Stimulated activated CD8-positive, alpha-beta memory T cell treated with anti-CD3 and anti-CD28 coated beads, Interleukin-4, amount 100 ng/mL, for 4 hours (primary cell): ENCODE data around the gene CREBBP.

Experiments
- DNase-seq, 2 donors: peaks; one replicate each; pipeline ENCODE4 v3.0.0-alpha.2; 2020; ENCODE audit warnings: low read depth in 2 of 2, low spot score in 1 of 2

Gene CREBBP

GRCh38 chr16:3825103-3825502 lies 55.4 kb downstream of the CREBBP start:
- DNase-seq, result no peak

- no peak for DNase-seq
Measured at GRCh38 chr16:3824121-3824795, 56.3 kb downstream of the CREBBP start.

- DNase-seq, result no peak
Measured at GRCh38 chr16:3823427-3823826, 57.1 kb downstream of the CREBBP start.

DNA sequence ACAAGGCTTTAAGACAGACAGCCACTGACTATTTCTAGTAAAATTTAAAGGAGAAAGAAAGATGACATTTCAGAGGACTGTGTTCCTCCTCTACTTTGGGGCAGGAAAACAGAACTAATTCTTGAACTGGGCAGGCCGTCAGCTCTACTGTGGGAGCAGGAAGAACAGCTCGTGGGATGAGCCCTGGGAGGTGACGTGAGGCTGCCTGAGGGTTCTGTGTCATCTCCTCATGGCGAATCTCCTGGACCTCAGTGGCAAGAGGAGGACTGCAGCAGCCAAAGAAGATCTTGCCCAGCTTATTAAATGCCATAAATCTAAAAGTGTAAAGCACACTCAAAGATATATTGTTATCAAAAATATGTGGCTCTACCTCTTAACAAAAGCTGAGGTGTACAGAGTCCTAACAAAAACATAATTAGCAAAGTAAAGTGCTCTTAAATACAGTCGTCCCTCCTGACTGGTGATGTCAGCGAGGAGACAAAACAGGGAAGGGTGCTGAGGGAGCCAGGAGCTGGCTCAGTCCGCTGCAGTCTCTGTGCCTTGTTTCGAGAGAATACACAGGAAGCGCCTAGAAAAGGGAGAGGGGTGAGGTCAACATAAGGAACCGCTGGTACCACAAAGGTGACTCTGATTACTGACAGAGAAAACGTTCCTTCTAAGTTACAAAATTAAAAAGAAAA lies 58.0 kb downstream of the CREBBP start:
- DNase-seq, result no peak

DNA sequence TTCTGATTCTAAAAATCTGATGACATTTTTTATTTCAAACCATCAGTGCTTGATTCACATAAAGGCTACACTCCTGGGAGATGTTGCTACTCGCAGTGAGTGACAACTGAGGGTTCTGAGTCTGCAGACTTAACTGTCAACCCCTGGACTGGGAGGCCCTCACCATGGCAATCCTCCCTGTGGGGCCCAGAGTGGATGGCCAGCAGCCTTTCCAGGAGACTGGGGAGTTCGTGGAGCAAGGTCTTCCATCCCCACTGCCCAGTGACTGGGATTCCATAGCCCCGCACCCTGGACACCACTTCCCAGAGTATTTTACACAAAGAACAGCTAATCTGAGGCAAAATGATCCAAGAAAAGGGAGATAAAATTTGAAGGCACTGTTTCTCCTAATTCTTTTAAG lies 59.3 kb downstream of the CREBBP start:
- DNase-seq, result no peak

- no peak for DNase-seq
Measured at GRCh38 chr16:3819746-3820724, 60.5 kb downstream of the CREBBP start.

DNA sequence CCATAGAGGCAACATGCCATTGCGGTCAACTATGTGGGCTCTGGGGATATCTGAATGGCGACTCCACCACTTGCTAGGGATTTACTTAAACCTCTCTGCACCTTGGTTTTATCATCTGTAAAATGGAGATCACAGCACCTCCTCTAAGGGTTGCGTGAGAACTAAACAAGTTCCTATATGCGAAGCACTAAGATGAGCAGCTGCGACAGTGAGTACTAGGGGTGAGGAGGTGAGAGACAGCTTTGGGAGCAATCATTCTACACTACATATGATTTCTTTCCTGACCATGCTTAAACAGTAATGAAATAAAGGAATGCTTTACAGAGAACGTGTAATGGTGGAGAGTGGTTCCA lies 61.4 kb downstream of the CREBBP start:
- DNase-seq, result no peak

DNA sequence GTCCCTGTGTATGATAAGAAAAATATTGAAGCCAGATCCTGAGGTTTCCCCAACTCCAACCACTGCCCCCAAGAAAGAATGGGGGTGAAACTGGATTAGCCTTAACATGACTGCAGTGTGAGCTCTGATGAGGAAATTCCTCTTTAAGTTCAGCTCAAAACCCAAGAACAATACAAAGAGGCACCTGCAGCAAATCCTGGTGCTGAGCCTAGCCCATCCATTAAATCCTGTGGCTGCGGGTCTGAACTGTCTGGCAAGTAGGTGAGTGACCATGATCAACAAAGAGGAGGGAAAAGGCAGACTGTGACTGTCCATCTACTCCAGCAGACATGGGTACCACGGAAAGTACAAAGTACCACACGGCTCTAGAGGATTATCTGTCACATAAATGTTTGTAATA lies 64.2 kb downstream of the CREBBP start:
- DNase-seq, result no peak

GRCh38 chr16:3814755-3815154 lies 65.8 kb downstream of the CREBBP start:
- DNase-seq, result no peak

GRCh38 chr16:3812469-3813172 lies 67.9 kb downstream of the CREBBP start:
- DNase-seq, result no peak

DNA sequence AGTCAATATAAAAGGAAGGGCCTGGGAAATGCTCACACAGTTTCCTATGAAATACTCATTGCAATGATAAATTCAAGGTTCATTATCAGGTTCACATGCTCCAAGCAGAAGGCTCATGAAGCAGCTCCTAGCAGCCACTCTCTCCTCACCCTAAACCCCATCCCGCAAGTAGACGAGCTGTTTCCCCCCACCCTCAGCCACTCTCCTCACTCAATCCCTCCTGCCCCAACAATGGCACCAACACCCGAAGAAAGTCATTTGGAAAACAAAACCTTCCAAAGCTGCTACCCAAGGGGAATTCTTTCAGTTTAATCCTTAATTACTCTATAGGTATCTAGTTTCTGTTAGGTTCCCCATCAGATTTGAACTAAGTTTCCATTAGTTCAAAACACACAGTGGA lies 69.7 kb downstream of the CREBBP start:
- DNase-seq, result no peak

- no peak for DNase-seq
Measured at GRCh38 chr16:3810198-3810664, 70.3 kb downstream of the CREBBP start.

DNA sequence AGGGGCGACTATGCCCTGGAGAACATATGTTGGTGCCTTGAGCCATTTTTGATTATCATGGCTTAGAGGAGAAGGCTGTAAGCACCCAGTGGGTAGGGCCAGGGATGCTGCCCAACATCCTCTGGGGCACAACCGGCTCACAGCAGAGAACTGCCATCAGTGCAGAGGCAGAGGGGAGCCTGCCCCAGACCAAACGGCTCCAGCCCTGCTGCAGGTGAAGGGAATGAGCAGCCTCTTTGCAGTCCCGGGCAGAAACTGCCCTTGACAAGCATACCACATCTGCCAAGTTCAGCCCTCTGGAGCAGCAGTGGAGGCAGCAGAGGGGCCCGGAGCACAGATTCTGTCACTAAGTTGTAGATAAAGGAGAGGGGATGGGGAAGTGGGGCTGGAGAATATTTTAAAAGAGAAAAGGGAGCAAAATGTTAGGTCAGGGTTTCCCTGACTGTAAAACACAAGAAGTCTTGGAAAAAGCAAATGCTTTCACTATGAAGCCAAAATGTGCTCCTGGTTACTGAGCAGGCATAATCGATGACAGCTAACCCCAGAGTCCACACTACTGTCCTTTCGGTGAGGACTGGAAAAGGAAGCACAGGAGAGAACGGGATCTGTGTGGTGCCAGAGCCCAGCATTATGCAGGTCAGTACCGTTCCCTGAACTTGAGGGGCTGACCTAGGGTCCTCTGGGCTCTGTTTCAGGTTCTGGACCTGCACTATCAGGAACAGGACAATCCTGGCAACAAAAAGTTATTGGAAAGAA lies 72.0 kb downstream of the CREBBP start:
- no peak for DNase-seq

DNA sequence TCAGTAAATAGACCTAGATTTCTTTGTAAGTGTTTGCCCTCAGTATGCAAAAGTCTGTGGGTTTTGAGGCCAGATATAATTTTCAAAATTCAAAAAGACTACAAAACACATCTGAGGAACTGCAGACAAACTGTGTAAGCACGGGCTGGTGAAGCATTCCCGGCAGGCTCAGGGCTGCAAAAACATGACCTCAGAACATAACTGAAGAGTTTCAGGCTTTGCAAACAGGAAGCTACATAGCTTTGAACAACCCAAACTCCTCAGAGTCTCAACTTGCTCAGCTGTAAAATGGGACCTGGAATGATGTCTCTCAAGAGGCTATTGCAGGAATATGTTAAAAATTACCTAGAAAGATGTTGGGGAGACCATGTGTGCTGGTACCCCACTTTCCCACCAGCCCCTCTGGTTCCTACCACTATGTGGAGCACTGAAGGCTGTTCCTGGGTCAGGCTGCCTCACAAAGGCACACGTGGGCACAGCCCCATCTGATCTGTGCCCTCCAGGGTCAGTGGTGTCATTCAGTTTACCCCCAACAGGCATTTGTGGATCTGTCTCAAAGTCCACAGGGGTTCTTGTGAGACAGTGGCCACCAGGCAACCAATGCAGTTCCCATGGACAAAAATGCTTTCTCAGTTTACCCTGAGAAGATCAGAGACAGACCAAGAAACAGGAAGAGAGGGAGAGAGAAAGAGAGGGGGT lies 72.9 kb downstream of the CREBBP start:
- no peak for DNase-seq

- DNase-seq, result no peak
Measured at GRCh38 chr16:3804426-3805016, 76.0 kb downstream of the CREBBP start.

DNA sequence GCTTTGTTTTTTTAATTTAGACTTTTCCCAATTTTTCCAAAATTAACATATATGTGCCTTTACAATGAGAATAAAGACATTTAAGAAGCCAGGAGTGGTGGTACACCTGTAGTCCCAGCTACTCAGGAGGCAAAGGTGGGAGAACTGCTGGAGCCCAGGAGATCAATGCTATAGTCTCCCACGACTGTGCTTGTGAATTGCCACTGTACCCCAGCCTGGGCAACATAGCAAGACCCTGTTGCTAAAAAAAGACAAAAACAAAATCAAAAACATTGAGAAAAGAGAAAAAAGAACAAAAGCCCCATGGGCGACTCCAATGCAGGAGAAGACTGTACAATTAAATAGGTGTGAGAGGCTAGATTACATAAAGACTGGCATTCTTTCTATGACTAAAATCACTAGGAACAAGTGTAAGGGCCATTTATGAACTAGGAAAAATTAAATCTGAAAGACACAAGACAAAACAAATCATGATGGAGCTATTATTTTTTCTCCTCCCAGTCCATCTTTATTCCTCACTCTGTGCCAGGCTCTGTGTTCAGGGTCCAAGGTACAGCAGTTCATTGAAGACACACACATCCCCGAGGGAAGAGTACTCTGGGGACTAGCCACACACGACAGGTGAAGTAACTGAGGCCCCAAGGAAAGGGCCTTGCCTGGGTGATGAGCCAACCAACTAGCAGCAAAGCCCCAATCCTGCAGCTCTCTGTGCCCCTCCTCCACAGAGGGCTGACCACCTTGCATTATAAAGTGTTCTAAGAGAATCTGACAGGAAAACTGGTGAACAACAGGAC lies 79.8 kb downstream of the CREBBP start:
- DNase-seq, result no peak

DNA sequence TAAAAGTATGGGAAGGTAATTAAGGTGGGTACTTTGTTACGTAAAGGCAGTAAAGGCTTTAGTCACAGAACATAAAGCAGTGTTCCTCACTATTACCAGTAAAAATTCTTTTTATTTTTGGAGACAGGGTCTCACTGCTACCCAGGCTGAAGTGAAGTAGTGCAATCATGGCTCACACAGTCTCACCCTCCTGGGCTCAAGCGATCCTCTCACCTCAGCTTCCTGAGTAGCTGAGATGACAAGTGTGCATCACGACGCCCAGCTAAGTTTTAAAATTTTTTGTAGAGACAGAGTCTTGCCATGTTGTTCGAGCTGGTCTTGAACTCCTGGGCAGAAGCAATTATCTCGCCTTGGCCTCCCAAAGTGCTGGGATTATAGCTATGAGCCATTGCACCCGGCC lies 80.5 kb downstream of the CREBBP start:
- DNase-seq, result no peak

- DNase-seq, result no peak
Measured at GRCh38 chr16:3799354-3799753, 81.2 kb downstream of the CREBBP start.

DNA sequence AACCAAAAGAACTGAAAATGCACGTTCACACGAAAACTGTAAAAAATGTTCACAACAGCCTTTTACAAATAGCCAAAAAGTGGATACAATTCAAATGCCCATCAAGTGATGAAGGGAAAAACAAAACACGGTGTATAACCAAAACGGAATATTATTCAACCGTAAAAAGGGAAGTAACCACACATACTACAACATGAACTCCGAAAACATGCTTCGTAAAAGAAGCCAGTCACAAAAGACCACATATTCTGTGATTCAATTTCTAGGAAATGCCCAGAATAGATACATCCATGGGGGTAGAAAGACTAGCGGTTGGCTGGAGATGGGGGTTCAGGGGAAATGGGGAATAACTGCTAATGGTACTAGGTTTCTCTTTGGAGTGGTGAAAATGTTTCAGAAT lies 81.7 kb downstream of the CREBBP start:
- DNase-seq, result no peak
